ENCODE measurements around the gene ARHGAP4.

Gene ARHGAP4

DNA sequence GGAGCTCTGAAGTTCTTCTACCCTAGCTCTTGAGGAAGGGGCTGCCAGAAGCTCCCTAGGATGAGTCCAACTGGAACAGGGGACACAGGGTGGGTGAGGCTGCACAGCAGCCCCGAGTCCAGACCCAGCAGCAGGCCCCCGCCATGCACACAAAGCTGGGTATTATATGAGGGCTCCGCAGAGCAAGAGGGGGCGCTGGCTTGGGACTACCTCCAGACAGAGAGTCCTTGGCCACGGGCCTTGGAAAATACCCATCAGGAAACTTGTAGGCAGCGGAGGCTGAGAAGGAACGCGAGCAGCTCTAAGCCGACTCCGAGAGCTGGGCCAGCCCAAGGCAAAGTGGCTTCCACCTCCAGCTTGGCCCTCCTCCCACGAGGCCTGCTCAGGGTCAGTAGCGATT, 37.5 kb upstream of the ARHGAP4 start:
- no peak for DNase-seq (ENCODE audit: low read depth in 2 of 2)

DNA sequence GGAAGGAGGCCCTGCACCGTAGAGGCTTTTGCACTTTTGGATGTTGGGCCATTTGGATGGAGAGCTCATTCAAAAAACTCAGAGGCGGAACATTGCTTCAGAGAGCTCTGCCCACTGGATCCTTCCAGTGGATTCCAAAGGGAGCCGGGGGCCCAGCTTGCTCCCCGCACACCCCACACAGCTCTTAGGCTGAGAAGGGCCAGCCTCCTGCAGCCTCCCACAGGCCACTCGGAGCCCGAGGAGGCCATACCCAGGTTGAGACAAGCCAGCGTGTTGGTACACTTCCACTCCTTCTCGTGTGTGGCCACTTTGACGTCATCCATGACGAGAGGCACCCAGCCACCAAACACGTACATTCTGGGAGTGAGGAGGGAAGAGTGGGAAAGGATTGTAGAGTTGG, 35.2 kb upstream of the ARHGAP4 start:
- DNase-seq (ENCODE audit: low read depth in 2 of 2) = no peak

DNA sequence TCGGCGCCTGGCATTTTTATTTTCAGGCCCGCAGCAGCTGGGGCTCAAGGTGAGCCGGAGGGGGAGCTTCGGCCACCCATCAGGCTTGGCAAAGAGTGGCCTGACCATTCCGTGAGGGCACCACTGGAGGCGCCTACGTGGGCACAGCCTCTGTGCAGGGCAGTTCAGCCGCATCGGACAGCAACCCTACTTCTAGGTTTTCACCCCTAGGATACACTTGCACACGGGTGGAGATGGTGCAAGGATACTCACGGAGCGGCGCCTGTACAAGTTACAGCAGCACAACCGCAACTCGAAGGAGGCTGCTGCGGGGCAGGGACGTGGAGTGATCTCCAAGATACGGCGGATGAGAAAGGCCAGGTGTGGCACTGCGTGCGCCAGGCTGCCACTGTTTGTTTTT, 34.7 kb upstream of the ARHGAP4 start:
- no peak for DNase-seq (ENCODE audit: low read depth in 2 of 2)

DNA sequence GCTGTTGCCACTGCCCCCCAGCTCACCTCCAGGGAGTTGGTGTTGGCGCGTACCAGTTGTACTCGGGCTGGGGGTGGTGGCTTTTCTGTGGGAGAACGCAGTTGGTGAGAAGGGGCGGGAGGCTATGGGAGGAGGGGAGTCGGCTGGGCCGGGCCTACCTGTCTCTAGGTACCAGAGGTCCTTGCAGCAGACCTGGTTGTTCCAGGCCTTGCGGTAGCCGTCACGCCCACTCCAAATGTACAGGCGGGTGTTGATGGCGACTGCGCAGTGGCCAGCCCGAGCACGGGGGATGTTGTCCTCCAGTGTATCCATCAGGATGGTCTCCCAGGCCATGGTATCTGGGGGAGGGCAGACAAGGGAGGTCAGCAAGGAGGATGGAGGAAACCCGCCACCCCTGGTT, 34.0 kb upstream of the ARHGAP4 start:
- no peak for DNase-seq (ENCODE audit: low read depth in 2 of 2)

DNA sequence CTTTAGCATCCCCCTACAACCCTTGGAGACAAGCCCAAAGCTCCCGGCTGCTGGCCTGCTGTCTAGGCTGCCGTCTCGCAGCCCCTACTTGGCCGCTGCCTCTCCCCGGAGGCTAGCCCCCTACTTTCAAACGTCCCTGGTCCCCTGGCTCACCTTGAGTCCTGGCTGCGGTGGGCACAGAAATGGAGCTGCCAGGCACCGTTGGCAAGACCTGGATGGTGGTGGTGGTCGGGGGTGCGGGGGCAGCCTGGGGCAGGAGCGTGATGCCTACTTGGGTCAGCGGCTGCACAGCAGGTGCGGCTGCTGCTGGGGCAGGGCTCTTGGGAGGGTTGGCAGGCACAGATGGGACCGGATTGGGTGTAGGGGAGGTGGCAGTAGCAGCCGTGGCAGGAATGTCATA, 33.6 kb upstream of the ARHGAP4 start:
- no peak for DNase-seq (ENCODE audit: low read depth in 2 of 2)

DNA sequence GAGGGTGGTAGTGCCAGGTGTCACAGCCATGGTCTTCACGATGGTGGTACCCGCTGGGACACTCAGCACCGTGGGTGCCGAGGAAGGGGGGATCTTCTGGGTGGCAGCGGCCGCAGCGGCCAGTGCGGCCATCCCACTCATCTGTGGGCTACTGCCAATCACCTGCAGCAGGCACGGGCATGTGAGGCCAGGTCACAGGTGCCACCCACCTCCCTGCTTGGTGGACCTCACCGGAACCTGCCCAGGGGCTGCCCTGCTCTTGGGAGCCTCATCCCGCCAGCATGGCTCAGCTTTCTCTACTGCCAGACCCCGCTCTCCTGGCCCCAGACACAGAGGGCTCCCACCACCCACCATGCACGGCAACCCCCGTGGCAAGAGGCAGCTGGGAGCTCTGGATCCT, 32.5 kb upstream of the ARHGAP4 start:
- DNase-seq (ENCODE audit: low read depth in 2 of 2) = no peak

DNA sequence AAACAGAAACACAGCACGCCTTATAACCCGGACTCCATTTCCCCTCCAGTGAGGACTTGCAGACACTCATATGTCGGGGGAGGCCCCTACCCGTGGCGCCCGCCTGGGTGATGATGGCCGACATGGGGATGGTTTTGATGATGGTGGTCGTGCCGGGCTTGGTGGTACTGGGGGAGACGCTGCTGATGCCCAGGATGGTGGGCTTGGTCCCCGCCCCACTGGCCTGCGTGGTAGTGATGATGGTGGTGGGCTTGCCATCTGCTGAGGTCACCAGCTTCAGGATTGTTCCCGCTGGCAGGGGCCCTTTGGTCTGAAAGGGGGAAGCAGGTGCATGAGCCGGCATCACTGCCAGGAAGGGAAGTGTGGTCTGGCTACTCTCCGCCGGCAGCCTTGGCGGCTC, 31.2 kb upstream of the ARHGAP4 start:
- no peak for DNase-seq (ENCODE audit: low read depth in 2 of 2)

DNA sequence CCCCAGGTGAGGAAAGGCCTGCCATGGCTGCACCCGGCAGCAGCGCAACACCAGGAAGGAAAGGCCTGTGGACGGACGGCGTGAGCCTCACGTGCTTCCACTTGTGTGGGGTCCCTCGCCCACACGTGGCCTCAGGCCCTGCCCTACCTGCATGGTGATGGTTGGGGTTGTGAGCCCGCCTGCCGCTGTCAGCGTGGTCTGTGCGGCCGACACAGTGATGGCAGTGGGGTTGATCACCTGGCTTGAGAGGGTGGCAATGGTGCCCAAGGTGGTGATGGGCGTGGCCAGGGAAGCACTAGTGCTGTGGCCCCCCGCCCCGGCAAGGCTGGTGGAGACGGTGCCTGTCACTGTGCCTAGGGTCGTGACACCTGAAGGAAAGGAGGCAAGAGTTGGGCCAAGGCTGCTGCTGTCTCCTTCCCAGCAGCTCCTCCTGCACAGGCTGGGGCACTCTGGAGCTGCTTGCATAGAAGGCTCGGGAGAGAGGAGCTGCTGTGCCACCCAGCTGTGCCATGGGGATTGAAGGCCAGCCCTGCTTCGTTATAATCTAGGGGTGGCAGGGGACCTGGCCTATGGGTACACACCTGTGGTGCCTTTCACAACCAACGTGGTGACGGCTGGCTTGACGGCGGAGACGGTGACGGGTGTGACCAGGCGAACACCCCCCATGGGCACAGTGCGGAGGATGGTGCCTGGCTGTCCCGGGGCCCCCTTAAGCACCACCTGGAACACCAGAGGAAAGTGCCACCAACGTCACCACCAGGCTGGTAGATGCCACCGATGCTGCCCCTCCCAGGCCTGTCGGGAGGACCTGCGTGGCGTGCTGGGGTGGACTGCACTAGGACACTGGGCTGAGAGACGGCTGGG, 30.2 kb upstream of the ARHGAP4 start:
- no peak for DNase-seq (ENCODE audit: low read depth in 2 of 2)

DNA sequence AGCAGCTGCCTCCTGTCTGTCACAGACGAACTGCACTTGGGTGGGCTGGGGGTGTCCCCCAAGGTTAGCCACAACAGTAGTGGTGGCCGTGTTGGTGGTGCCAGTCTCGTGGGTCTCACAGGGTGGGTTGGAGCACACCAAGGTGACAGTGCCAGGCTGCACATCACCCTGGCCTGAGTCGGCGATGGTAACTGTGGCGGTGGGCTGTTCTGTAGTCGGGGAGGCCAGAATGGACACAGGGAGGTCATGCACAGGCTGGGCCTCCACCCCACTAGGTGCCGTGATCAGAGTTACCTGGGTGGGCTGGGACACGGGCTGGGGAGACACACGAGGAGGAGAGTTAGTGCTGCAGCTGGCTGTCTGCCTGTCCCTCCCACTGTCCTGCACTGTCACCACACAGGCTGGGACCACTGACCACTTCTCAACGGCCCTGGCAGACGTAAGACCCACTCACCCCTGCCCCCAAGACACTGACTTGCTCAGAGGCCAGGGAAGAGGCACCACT, 29.2 kb upstream of the ARHGAP4 start:
- DNase-seq (ENCODE audit: low read depth in 2 of 2) = no peak

DNA sequence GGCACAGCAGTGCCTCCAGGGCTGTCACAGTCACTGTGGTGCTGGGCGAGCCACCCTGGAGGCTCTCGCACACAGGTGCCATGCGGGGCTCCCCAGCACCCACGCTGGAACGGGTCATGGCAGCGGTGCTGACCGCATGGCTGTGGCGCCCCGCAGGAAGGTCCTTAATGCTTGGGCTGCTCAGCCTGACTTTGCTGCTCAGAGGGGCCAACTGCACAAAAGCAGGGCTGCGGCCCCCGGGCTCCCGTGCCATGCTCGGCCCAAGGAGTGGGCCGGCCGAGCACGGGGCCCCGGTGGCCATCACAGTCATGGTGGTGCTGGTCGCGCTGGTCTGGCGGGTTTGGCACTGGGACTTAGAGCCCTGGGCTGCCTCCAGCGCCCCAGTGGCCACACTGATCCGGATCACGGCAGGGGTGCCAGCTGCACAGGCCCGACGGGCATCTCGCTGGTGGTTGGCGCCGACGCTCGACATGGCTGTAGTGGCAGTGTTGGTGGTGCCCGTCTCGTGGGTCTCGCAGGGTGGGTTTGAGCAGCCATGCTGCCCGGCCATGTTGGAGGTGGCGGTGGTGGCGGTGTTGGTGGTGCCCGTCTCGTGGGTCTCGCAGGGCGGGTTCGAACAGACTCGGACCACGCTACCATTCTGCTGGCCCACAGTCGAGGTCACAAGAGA, 28.6 kb upstream of the ARHGAP4 start:
- DNase-seq (ENCODE audit: low read depth in 2 of 2) = no peak

DNA sequence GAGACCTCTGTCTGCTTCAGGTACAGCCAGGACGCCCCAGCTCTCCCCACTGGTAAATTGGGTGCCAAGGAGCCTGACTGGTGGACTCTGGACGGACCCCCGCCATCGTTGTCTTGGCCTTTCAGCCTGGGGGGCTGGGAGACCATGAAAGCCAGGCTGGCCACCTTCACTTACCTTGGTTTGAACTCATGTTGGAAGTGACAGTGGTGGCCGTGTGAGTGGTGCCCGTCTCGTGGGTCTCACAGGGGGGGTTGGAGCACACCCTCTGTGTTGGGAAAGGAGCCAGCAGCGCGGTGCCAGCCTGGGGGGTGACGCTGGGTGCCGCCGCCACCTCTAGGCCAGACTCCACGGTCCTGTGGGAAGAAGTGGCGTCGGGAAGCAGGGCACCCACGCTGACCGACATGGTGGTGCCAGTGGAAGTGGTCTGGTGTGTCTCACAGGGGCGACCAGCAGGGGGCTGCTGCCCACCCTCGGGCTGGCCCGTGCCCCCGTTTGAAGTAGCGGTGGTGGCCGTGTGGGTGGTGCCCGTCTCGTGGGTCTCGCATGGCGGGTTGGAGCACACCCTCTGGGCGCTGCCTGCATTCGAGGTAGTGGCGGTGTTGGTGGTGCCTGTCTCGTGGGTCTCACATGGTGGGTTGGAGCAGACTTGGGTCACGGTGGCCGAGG, 28.0 kb upstream of the ARHGAP4 start:
- DNase-seq (ENCODE audit: low read depth in 2 of 2) = no peak

DNA sequence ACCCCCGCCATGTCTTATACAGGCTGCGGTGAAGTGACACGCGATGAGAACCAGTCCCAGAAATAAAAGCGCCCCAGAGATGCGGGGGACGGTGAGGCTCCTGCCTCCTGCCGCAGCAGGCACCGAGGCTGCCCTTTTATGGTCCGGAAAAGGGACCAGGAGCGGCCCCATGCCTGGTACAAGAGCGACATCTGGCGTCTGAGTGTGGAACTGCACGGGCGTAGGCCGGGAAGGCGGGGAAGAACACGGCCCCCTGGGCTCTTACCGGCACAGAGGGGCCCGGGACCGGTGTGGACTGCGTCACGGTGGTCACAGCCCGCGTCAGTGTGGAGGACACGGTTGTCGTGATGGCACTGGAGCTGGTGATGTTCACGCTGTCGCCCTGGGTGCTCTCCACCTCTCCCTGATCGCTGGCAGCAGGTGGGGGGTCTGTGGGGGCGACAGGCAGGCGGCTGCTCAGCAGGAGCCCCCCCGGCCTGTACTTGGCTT, 27.3 kb upstream of the ARHGAP4 start:
- DNase-seq (ENCODE audit: low read depth in 2 of 2) = peak; percentile 66 to 69

DNA sequence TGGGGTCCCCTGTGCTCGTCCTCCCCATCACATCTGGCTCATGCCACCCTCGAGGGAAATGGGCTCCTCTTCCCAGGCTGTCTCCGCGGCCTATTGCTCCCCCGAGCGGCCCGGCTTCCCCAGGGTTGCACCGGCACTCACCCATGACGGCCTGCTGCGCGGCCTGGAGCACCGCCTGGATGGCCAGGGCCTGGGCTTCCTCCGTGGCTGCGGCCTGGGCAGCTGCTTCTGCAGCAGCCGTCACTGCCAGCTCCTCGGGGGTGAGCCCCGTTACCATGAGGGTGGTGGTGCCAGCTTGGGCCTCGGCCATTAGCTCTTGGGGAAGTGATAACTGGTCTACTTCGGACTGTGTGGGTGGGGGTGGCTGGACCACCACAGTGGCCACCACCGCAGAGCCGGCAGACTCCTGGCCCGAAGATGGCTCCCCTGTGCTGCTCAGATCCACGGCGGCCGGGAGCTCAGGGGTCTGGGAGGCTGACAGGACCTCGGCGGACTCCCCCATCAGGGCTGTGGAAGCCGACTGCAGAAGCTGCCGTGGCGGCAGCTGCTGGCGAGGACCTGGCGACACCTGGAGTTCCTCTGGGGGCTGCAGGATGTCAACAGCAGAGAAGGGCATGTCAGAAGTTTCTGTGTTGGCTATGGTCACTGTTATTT, 26.4 kb upstream of the ARHGAP4 start:
- no peak for DNase-seq (ENCODE audit: low read depth in 2 of 2)

DNA sequence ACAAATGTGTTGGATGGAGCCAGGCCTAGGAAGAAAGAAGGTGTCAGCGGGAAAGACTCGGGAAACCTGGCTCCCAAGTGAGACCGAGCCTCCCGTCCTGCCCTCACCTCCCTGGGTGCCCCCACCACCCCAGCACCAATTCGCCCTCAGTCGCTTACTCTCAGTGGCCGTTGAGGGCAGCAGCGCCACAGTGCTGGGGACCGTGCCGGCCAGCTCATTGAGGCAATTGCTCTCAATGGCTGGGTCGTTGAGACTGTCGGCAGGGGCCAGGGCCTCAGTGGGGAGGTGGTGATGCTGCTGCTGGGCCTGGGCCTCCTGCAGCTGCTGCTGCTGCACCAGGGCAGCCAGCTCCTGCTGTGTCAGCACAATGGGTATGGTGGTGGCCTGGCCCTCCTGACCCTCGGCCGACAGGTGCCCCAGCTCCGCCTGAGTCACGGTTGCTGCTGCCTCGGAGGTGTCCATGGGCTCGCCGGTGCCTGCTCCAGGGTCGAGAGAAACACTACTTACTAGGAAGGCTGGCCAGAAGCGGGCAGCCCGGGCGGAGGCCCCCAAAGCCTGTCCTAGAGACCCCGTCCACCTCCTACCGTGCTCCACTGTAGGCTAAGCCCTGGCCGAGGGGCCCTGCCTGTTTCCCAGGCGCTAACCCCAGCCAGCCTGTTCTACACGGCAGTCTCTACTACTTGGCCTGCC, 25.8 kb upstream of the ARHGAP4 start:
- DNase-seq (ENCODE audit: low read depth in 2 of 2) = no peak

DNA sequence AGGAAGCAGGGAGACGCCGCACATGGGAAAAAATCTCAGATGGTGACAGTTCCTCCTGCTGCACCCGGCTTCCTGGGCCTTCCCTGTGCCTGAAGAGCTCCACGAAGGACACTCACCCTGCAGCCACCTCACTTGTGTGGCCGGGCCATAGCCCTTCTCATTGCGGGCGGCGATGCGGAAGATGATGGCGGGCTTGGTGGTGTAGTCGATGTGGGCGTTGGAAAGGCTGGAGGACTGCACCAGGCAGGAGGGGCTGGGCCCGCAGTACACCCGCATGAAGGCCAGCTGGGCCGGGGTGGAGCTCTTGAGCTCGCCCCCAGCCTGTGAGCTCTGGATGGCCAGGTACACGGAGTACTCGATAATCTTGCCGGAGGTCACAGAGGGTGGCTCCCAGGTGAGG, 24.1 kb upstream of the ARHGAP4 start:
- no peak for DNase-seq (ENCODE audit: low read depth in 2 of 2)

DNA sequence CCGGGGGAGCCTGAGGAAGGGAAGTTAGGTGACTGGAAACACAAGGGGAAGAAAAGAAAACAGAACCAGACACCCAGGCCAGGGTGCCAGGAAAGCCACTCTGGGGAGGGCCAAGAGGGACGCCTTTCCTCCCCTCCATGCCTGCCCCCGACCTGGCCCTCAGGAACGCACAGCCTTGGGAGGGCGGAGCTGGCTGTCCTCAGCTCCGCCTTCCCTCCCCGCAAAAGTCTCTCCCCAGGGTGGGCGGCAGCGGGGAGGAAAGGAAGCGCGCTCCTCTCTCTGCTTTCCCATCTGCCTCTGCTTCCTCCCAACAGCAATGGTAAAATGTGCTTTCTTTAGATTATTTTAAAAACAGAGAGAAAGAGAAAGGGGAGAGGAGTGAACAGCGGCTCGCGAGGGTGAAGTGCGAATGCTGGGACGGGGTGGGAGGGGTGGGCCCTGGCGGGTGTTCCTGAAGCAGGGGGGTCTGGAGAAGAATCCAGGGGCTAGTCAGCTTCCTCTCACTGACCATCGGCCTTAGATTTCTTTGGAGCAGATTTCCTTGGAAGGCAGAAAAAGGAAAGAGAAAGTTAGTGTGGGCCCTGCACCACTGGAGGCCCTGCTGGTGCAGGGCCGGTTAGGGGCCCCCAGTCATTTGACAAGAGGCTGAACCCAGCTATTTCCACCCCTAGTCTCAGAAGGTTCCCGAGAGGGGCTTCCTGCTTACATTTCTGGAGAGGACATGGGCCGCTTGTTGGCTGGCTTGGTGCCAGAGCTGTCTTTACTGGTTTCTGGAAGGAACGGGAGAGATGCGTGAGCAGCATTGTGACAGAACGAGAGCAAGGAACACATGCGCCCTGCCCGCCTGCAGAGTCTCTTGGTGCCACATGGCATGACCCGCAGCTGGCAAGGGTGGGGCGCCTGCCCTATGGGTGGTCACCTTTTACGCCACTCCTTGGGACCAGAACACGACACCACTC, 23.1 kb upstream of the ARHGAP4 start:
- DNase-seq (ENCODE audit: low read depth in 2 of 2) = no peak

DNA sequence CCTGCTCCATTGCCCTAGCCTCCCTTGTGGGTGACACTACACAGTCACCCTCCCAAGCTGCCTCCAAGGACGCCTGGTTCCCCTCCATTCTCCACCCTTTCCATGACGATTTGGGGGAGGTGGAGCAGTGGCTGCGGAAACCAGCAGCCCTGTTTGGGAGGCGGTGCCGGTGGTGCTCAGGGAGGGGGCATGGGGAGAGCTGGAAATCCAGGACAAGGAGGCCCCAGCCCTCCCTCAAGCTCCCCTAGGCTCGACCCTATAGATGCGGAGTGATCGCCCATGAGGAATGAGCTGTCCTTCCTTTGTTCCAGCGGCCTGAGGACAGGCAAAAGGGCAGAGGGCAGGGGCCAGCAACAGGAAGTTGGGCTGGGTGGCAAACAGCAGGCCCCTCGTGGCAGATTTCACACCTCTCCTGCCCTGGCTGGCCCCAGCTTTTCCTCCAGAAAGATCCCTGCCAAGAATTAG, 22.0 kb upstream of the ARHGAP4 start:
- no peak for DNase-seq (ENCODE audit: low read depth in 2 of 2)

DNA sequence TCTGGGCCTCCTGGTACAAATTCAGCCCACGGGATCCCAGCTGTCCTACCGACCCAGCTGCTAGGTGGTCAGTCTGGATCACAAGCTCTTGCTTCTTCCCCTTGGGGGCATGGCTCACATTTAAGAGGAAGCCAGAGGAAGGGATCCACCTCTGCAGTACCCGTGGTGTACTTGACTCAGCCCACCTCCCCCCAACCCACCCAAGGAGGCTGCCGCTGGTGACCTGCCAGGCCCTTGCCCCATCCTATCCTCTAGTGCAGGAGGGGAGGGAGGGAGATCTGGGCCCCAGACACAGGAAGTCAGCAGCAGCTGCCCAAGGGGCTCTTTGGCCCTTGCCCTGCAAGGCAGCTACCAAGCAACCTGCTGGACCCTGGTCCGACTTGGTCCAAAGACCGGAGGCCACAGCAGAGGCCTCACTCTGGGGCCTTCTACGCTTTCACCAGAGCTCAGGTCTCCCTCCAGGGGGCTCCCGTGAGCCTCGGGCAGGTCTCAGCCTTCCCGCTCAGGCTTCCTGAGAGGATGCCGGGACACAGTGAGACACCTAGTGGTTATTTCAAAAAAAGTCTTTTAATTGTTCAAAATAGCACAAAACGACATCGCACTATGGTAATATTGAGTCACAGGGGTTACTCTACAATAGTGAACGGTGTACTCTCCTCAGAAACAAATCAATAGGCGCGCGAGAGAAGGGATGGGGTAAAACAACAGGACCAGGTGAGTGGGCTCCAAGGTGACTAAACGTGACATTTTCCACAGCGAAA, 21.1 kb upstream of the ARHGAP4 start:
- DNase-seq (ENCODE audit: low read depth in 2 of 2) = peak in 1 of 2 donors; percentile 71

All from stimulated activated CD8-positive, alpha-beta memory T cell treated with anti-CD3 and anti-CD28 coated beads, Interleukin-2, amount 100 ng/mL, for 48 hours (primary cell).